HG03565 (cell line): ENCODE measurements around the gene MLF2.

ENCODE experiments used
- ATAC-seq: cut with Tn5 transposase; IDR thresholded peaks from one replicate; pipeline ENCODE4 v1.9.1; 2021; ENCODE audit warnings: mild to moderate bottlenecking, moderate library complexity; ENCODE audit not compliant: unreplicated experiment

MLF2 gene, protein sequence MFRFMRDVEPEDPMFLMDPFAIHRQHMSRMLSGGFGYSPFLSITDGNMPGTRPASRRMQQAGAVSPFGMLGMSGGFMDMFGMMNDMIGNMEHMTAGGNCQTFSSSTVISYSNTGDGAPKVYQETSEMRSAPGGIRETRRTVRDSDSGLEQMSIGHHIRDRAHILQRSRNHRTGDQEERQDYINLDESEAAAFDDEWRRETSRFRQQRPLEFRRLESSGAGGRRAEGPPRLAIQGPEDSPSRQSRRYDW

DNA sequence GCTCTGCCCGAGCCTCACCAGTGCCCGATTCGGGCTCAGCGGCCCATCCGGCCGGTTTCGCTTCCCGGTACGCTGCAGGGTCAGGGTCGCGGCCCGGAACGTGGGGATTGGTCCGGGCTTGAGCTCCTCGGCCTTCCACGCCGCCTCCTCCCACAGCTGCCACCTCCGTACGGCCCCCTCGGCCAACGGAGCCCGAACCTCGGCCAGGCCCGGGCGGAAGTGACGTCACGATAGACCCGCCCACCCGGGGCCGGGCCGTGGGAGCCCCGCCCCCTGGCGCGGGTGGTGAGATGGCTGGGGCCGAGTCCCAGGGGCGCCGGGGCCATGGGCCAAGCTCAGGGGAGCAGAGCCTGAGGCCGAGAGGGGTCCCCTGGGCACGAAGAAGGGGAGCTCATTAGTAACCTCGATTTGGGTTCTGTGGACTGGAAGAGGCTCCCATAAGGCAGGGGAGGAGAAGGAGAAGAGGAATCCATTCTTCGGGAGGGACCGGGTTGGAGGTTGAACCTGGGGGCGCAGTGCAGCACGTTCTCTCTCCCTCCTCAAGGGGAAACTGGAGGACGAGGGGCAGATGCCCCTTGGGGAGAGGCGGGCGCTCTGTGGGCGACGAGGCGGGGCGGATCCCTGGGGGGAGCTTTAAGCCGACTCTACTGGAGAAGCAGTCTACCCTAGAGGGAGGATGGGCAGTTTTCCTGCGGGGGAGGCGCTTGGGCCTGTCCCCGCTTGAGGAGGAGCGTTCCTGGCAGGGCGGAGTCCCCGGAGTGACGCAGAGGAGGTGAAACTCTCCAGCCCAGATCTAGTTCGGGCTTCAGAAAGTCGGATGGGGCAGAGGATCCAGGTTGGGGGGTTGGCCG, at the start of gene MLF2:
TSS of gene MLF2 (minus strand) at position 221 of the 851 bp plus-strand sequence. CDS start 807 bp downstream, outside the sequence.
- ATAC-seq = peak; percentile 87

DNA sequence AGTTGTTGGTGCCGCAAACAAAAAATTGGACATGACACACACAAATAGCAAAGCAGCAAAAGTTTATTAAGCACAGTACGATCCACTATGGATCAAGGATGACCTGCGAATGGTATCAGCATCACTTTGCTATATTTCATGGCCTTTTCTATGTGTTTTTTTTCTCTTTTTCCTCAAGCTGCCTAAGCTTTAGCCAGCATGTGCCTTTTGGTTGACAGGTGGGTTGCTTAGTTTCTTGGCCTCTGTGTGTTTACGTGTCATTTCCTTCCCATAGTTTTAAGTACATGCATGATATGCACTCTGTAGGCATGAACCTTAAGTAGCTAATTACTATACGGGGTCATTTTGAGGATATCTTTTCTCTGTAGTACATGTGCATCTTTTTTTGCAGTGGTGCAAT, 46.2 kb upstream of the MLF2 start:
- ATAC-seq = no peak

DNA sequence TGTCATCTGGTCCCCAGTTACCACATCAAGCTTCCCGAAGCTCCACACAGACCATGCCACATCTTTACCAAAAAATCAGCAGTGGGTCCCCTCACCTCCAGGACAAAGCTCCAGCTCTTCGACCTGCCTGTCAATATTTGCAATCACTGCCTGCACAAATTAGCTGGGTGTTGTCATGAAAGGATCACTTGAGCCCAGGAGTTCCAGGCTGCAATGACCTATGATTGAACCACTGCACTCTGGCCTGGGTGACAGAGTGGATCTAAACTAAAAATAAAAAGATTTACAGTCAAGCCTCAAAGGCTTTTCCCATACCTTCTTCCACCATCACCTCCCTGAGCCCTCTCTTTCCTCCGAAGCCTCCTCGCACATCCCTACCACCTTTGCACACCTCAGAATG, 43.6 kb upstream of the MLF2 start:
- no peak for ATAC-seq

DNA sequence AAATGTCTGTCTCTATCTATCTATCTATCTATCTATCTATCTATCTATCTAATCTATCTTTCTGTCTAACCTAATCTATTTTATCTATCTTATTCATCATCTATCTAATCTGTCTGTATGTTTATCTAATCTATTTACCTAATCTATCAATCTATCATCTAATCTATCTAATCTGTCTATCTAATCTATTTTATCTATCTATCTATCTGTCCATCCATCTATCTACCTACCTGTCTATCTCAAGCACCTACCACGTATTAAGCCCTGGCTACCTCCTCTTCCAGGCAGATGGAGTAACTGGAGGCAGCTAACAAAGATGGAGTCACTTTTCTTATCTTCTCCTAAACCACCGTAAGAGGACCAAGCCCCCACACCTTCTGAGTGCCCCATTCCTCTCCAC, 42.1 kb upstream of the MLF2 start:
- ATAC-seq = no peak

DNA sequence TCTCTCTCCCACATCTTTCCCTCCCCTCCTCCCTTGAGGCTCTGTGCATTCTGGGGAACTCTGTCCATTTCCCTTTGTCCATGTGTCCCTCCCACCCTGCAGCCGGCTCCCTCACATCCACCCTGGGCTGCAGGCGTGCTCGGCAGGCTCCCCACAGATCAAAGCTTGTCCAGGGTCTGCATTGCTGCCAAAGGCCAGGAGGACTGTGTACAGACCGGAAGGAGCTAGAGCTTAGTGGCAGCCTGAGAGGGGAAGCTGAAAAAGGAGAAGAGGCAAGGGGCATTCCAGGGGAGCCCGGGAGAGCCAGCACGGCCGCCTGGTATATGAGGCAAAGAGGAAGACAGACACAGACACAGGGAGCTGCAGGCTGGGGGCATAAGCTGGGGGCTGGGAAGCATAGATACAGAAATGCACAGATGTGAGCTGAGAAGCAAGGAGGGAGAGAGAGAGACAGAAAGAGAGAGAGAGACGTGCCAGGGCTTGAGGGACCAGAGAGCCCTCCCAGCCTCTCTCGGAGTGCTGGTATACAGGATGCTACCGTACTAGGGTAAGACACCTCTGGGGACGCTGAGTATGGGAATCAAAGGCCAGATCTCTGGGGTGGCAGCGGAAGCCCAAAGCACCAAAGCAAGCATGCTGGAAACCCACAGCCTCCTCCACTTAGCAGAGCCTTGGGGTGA, 39.7 kb upstream of the MLF2 start:
- no peak for ATAC-seq

DNA sequence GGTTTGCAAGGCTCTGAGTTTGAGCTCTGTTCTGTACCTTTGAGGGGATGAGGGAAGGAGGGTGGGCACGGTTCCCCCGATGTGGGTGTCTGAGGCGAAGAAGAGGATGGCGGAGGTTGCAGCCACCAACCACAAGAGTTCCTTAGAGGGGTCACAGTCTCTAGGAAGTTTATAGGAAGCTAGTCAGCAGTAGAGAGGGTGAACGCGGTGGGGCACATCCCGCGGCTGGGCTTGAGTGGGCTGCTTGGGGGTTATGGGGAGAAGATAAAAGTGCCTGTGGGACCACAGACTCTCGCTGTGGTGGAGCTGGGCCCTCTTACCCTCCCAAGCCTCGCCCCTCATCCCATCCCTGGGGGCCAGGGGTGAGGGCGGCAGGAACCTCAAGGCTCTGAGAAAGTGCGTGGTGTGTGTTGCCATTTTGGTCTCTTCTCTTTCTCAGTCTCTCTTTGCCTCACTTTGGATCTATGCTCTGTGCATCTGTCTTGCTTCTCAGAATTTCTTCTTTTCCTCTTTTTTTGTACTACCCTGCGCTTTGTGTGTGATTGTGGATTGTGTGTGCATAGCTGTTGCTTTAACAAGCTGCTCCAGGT, 39.1 kb upstream of the MLF2 start:
- no peak for ATAC-seq

DNA sequence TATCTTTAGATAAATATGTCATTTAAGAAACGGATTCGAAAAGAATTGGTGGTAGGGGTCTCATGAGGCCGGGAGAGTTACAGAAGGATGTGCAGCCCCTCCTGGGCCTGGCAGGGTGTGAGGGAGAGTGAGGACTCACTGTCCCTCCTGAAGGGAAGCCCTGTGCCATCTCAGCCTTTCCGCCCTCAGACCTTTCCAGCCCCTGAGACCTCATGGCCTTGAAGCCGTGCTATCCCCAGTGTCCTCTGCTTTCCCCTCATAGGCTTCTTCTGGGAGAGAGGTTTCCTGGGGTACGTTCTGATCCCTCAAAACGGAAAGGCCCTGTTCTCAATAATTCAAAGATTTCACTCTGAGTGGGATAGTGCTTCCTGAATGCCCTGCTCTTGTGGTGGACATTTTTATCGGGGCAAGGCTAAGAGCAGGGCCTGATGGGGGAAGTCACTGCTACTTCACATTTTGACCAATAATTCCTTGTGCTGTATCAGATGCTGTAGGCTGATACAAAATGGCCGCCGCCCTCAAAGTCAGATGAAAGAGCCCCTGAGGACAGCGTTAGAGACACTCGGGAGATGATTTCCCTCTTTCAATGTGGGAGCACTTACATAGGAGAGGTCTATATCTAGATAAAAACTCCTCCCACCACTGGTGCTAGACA, 37.7 kb upstream of the MLF2 start:
- ATAC-seq = no peak

DNA sequence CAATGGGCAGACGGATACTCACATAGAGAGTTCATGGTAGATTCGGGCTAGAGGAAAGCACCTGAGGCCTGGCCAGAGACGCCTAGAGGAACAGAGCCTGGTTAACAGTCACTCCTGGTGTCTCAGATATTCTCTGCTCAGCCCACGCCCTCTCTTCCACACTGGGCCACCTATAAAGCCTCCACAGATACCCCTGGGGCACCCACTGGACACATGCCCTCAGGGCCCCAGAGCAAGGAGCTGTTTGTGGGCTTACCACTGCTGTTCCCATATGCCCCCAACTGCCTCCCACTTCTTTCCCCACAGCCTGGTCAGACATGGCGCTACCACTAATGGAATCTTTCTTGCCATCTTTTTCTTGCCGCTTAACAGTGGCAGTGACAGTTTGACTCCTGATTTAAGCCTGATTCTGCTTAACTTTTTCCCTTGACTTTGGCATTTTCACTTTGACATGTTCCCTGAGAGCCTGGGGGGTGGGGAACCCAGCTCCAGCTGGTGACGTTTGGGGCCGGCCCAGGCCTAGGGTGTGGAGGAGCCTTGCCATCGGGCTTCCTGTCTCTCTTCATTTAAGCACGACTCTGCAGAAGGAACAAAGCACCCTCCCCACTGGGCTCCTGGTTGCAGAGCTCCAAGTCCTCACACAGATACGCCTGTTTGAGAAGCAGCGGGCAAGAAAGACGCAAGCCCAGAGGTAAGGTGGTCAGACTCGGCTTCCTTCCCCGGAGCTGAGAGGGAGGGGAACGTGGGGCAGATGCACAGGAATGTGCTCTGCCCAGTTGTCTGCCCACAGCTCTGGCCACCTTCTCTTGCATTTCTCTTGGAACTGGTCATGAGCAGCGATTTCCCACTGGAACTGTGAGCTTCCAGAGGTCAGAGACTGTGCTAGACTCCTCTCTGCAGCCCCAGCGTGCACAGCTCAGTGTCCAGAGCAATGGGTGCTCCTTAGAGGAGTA, 36.3 kb upstream of the MLF2 start, which contains the start of gene CD4:
TSS of gene CD4 (plus strand) at position 557 of the 953 bp plus-strand sequence. CDS start 10,611 bp downstream, outside the sequence.
- no peak for ATAC-seq

DNA sequence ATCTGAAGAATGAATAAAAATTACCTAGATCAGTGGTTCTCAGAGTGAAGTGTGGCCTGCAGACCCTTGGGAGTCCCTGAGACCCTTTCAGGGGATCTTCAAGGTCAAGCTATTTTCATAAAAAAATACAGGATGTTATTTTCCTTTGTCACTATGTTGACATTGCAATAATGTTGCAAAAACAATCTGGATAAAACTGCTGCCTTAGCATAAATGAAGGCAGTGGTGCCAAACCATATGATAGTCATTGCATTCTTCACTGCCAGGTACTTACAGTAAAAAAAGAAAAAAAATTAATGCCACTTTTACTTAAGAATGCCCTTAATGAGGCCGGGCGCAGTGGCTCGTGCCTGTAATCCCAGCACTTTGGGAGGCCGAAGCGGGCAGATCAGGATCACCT, 34.4 kb upstream of the MLF2 start:
- no peak for ATAC-seq

DNA sequence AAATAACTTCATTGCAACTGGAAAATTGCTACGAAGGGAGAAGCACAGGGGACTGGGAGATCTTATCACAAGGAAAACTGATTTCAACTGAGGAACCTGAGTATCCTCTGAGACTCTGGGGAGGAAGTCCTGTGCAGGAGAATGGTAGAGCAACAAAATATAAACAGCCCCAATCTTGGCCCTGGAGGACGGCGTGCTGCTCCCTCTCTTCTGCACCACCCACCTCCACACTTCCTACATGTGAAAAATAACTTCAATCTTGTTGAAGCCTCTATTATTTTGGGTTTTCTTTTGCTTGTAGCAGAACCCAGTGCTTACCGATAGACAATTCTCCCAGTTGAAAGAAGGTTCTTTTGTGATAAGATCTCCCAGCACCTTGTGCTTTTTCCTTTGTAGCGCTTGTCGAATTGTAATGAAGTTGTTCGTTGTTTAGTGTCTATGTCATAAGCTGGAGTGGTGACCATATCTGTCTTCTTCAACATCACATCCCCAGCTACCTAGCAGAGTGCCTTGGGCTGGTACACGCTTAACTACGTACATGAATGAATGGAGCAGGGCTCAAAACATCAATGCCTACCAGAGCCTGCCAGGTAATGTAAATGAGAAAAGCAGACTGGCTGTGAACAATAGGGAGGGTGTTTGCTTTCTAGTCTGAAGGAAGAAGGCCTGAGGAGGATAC, 33.6 kb upstream of the MLF2 start:
- no peak for ATAC-seq

DNA sequence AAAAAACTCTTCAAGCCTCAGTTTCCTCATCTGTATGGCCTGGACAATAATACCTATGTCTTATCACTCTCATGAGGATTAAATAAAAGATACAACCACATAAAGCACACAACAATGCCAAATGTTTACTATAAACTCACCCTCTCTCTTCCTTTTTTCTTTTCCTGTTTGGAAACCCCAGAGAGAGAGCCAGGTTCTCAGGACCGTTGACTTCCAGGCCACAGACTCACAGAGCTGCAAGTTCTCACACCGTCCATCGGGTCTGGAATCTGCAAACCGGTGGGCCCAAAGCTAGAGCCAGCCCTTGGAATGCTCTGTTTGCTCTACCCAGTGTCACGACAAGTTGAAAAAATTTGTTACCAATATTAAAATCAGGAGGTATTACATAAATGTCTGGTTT, 31.8 kb upstream of the MLF2 start:
- no peak for ATAC-seq

DNA sequence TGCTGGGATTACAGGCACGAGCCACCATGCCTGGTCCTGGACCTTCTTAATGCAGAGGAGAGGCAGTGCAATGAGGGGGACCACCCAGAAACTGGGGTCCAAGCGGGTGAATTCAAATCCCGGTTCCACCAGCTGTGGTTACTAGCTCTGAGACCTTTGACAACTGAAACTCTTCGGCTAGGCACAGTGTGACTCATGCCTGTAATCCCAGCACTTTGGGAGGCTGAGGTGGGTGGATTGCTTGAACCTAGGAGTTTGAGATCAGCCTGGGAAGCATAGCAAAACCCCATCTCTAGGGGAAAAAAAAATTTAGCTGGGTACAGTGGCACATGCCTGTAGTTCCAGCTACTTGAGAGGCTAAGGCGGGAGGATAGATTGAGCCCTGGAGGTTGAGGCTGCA, 31.4 kb upstream of the MLF2 start:
- ATAC-seq = no peak

DNA sequence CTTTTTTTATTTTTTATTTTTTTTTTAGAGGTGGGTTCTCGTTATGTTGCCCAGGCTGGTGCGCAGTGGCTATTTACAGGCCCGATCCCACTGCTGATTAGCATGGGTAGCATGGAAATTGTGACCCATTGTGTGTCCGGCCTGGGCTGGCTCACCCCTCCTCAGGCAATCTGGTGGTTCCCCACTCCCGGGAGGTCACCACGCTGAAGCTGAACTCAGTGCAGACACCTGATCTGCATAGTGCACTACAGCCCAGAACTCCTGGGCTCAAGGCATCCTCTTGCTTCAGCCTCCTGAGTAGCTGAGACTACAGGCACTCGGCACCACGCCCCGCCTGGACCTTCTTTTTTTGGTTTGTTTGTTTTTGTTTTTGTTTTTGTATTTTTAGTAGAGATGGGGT, 30.9 kb upstream of the MLF2 start:
- no peak for ATAC-seq

DNA sequence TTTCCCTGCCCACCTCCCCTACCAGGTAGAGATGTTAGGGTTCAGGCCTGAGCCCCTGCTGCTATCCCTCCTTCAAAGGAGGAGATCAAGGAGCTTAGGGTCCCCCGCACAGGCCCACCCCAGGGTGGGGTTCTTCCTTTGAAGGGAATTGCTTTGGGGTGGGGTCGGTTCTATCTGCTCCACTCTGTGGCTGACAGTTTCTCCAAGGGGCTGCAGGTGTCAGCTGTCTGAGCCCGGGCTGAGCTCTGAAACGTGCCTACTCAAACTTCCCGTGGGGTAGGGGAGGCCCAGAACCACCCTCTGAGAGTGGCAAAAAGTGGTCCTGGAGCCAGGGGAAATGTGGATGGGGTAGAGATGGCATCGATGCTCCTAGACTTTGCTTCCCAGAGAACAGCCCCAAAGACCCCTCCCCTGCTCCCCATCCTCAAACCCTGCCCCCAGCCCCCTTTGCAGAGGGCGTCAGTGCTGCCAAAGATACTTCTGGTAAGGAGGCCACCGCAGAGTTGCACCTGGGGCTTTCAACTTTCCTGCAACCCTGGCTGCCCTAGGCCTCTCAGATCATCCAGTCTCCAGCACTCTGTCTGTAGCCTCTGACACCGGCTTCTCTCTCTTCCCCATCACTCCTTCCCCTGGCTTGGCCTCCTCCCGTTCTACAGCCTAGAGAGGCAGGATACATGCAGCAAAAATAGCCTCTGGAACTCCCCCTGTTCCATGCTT, 30.1 kb upstream of the MLF2 start:
- ATAC-seq = no peak

DNA sequence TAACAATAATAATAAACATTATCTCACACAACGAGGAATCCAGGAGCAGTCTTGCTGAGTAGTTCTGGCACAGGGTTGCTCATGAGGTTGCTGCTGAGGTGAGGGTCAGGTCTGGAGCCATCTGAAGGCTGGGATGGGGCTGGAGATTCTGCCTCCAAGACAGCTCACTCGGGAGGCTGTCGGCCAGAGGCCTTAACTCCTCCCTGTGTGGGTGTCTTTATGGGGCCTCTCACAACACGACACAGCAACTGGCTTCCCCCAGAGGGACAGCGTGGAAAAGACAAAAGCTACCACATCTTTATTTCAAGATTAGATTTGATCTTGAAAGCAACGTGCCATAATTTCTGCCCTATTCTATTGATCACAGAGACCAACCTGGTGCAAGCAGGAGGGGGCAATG, 29.2 kb upstream of the MLF2 start:
- no peak for ATAC-seq

DNA sequence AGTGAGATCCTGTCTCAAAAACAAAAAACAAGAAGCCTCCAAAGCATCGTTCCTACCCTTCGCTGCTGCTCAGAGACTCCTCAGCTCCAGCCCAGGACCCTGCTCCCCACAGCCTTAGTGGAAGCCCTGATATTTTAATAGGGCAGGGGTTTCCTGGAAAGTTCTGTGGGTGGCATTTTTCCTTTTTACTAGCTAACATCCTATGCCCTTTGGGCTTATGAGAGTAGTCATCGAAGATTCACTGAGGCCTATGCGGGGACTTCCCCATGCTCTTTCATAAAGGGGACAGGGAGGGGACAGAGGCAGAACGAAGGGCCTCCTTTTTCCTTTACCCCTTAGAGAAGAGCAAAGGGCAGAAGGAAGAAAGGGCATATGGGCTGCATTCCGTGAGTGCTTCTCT, 27.6 kb upstream of the MLF2 start:
- ATAC-seq = no peak

DNA sequence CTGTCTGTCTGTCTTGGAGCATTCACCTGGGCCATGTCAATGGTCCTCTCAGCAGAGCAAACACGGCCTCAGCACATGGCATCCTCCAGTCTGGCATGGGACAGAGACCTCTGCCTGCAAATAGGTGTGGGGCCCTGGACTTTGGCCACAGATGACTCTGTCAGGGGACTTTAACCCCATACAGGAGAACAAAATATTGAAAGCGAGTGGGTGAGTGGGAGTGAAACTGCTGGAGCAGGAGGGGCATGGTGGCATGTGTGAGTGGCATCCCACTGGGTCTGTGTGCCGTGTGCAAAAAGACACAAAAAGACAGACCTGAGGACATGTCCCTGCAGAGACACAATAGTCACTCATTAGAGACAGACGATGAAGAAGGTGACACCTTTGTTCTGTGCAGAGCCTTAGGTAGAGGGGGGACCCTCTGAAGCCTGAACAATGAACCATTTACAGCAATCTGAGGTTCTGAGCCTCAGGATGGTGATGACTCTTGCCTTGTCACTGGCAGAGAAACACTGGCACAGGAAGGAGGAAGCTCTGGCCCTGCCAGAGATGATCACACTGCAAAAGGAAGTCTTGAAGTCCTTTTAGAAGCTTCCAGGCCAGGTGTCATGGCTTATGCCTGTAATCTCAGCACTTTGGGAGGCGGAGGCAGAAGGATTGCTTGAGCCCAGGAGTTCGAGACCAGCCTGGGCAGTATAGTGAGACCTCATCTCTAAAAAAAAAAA, 26.9 kb upstream of the MLF2 start:
- ATAC-seq = no peak
